ENCODE data around the gene KLHL4.
"Not testable (repeated sequence)": the region's sequence is repeated elsewhere in the genome, so short reads cannot be mapped to it uniquely, and the experiment has no call there.

Gene KLHL4, protein sequence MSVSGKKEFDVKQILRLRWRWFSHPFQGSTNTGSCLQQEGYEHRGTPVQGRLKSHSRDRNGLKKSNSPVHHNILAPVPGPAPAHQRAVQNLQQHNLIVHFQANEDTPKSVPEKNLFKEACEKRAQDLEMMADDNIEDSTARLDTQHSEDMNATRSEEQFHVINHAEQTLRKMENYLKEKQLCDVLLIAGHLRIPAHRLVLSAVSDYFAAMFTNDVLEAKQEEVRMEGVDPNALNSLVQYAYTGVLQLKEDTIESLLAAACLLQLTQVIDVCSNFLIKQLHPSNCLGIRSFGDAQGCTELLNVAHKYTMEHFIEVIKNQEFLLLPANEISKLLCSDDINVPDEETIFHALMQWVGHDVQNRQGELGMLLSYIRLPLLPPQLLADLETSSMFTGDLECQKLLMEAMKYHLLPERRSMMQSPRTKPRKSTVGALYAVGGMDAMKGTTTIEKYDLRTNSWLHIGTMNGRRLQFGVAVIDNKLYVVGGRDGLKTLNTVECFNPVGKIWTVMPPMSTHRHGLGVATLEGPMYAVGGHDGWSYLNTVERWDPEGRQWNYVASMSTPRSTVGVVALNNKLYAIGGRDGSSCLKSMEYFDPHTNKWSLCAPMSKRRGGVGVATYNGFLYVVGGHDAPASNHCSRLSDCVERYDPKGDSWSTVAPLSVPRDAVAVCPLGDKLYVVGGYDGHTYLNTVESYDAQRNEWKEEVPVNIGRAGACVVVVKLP

GRCh38 chrX:87517571-87518141 is at the start of gene KLHL4:
KLHL4 (plus strand) TSS chrX:87517802; CDS start chrX:87517894, 92 bp downstream.
- DNase-seq (ENCODE audit: low read depth) = no peak

DNA sequence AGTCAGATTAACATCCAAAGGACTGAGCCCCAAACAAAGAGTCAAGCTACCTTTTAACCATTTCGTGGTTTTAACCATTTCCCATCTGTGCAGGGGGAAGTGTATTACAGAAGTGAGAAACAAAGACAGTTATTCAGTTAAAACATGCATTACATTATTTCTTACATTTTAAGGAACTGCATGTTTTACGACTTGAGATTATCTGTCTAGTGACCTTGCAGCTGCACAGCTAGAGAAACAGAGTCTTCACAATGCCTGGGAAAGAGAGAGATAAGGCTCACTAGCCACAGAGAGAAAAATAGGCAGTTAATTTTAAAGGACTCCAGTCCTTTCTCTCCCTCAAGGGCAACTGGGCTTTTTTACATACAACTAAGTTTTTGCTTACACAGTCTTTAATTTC is 48.7 kb upstream of the KLHL4 start:
- DNase-seq (ENCODE audit: low read depth) = no peak

DNA sequence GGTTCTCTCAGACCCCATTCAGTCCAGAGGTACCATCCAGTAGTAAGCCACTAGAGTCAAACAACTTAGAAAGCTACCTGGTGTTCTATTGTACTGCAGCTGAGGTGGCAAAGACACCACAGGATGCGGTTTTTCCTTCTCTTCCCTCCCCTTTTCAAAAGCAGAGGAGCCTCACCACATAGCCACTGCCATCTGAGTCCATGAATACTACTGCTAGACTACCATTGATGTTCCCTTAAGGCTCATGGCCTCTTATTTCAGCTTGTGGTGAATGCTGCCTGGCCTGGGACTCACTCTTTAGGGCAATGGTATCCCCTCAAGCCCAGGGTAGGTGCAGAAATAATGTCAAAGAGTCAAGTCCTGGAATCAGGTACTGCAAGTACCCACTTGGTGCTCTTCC is 41.8 kb upstream of the KLHL4 start:
- DNase-seq (ENCODE audit: low read depth) = no peak

DNA sequence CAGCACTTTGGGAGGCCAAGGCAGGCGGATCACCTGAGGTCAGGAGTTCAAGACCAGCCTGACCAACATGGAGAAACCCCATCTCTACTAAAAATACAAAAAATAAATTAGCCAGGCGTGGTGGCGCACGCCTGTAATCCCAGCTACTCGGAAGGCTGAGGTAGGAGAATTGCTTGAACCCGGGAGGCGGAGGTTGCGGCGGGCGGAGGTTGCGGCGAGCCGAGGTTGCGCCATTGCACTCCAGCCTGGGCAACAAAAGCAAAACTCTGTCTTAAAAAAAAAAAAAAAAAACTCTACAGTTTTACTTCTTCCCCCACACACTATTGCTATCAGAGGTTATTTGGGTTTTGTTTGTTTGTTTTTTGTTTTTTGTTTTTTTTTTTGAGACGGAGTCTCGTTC is 38.9 kb upstream of the KLHL4 start:
- not testable (repeated sequence) for DNase-seq (ENCODE audit: low read depth)

DNA sequence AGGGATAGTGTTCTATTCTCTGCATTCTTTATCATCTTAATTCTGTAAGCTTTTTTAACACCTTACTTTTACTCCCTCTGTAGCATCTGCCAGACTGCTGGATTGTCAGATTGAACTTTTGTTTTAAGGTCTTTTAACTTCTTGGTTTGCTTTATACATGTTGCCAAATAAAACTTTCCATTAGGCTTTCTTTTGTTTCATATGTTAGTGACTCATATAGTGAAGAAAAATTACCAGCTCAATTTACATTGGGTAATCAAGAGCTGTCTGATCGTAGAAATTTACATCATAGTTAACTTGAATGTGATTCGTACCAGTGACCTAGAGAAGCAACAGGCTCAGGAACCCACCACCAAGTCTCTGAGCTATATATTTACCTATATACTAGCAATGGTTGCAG is 28.5 kb upstream of the KLHL4 start:
- no peak for DNase-seq (ENCODE audit: low read depth)

- no peak for DNase-seq (ENCODE audit: low read depth)
Measured at GRCh38 chrX:87515836-87516235, 1.8 kb upstream of the KLHL4 start.

DNA sequence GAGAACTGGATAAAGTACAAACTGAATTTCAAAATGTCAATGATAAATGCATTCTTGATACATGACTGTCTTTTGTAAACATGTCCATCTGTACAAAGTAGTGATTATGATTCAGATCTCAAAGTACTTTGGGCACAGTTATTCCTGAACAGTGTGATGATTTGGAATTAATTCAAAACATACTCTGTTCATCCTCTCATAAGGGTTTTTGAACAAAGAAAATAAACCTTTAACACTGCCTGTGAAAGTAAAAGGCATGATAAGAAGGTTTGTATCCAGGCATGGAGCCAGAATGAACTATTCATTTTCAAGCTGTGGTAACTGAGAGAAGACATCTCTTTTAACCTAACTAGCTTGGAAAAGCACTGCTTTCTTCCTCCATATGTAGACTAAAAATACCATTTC is 883 bp upstream of the KLHL4 start:
- no peak for DNase-seq (ENCODE audit: low read depth)

DNA sequence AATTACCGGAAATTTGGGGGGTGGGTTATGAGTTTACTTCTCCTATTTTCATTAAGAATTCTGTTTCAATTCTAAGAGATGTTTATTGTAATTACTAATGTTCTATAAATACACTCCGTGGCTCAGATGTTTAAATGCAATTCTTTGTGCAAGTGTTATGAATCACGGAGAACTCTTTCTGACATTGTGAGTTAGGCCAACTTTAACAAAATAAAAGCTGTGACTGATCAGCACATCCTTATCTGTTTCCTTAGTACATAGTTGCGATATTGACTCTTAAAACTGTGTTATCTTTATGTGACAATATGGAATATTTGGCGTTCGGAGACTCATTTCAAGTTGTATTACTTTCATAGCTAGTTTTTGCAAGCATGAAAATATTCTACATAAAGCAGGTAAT is 902 bp downstream of the KLHL4 start:
- no peak for DNase-seq (ENCODE audit: low read depth)

DNA sequence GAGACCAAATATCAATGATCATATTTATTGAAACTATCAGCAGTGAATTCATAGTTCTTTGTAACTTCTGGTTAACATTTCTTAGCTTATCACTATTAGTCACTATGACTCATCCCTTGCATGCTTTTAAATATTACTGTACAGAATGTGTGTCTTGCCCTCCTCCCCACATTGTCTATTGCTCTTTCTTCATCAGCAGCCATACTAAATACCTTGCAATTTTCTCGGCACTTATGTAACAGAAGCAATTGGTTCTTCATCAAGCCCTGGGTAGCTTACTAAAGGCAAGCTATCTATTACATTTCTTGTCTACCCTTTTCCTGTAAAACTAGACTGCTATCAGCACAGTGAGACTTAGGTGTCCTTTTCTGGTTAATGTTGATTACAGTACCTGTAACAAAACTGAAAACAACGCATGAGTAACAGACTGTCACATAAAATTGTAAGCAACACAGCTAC is 8.2 kb downstream of the KLHL4 start:
- DNase-seq (ENCODE audit: low read depth) = no peak

GRCh38 chrX:87526281-87526680 is 8.7 kb downstream of the KLHL4 start:
- no peak for DNase-seq (ENCODE audit: low read depth)

- DNase-seq (ENCODE audit: low read depth) = no peak
Measured at GRCh38 chrX:87528487-87528886, 10.9 kb downstream of the KLHL4 start.

- no peak for DNase-seq (ENCODE audit: low read depth)
Measured at GRCh38 chrX:87571964-87572363, 54.4 kb downstream of the KLHL4 start.

DNA sequence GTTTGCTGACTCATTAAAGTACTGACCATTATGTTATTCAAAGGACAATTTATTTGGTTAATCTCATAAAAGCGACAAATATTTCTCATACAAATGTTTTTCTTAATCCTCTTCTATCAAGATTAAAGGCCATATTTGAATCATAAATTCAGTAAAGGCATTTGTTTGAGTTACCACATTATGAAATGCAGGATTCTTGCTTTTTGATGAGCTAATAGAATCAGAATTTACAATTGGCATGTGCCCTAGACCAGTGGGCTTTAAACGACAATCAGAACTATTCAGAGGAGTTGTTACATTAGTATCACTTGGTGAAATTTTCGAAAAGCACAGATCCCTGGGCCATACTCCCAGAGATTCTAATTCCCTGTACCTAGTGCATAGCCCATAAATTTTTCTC is 55.3 kb downstream of the KLHL4 start:
- DNase-seq (ENCODE audit: low read depth) = no peak

- DNase-seq (ENCODE audit: low read depth) = no peak
Measured at GRCh38 chrX:87578978-87579377, 61.4 kb downstream of the KLHL4 start.

GRCh38 chrX:87580862-87581261 is 63.3 kb downstream of the KLHL4 start:
- DNase-seq (ENCODE audit: low read depth) = no peak

DNA sequence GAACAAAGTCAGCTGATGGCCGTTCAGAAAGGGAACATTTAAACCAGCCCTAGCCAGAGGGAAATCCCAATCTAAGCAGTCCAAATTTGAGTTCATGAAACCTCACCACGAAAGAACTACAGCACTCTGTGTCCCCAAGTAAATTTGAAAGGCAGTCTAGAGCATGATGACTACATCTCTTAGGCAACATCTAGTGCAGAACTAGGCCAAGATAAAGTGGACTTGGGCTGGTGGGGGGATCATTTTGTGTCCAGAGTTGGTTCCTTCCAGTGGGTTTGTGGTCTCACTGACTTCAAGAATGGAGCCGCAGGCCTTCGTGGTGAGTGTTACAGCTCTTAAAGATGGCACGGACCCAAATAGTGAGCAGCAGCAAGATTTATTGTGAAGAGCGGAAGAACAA is 64.9 kb downstream of the KLHL4 start:
- no peak for DNase-seq (ENCODE audit: low read depth)

GRCh38 chrX:87583679-87584078 is 66.1 kb downstream of the KLHL4 start:
- no peak for DNase-seq (ENCODE audit: low read depth)

DNA sequence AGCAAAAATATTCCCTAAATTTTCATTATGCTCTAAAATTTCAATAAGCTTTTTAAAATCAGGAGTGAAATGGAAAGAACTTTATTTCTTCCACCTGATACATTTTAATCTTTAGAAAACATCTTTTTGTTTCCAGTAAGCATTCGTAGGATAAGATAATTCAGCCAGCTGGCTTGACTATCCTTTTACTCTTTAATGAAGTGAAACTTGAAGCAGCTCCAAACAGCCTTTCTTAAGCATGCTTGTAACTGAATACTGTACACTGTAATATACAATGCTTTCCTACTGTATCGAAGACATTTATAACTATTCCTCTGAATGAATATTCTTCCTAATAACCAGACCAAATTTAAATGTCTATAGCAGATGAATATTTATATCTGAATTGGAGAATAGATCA is 98.8 kb downstream of the KLHL4 start:
- DNase-seq (ENCODE audit: low read depth) = no peak

- no peak for DNase-seq (ENCODE audit: low read depth)
Measured at GRCh38 chrX:87621697-87622096, 104.1 kb downstream of the KLHL4 start.

DNA sequence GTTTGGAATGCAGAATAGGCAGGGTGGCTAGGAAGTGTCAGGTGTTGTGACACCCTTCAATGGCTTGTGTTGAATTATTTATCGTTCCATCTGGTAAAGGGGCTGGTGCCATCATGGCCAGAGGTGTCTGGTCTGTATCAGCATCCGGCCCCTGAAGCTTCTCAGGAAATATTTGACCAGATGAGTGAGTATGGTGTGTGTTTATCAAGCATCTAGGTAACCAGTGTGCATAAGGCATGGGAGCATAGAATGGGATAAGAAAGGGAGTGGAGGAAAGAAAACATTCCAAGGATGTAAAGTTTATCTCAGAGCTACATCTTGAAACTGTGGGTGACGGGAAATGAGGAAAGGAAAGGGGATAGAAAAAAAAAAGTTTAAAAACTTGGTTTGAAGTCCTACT is 109.4 kb downstream of the KLHL4 start:
- no peak for DNase-seq (ENCODE audit: low read depth)

DNA sequence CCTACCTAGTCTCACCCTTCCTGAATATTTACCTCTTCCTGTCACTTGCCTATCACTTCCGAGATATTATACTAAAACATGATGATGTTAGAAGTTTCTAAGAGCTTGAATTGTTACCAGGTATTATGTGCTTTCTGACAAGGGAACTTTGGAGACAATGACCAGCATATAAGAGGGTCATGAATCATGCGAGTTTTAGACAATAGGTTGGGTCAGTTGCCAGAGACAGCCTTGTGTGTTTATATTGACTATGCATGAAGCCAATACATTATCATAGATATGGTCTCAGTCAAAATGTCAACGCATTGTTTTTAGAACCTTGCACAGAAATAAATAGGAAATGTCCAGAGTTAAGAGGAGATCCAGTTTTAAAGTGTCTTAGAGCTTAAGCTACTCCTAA is 116.8 kb downstream of the KLHL4 start:
- DNase-seq (ENCODE audit: low read depth) = no peak

- DNase-seq (ENCODE audit: low read depth) = no peak
Measured at GRCh38 chrX:87636533-87636932, 118.9 kb downstream of the KLHL4 start.

DNA sequence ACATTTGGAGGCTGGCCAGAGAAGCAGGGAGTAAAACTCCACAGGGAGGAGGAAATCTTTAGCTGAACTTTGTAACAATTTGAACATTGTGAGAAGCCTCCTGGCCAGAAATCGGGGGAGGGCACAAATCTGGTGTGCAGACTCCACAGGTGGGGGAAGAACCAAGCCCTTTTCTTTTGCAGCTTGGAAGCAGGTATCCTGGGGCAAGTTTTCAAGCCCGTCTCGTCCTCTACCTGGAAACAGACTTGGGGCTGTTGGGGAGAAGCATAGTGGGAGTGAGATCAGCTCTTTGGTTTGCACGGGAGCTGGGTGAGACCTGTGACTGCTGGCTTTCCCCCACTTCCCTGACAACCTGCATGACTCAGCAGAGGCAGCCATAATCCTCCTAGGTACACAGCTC is 123.8 kb downstream of the KLHL4 start:
- not testable (repeated sequence) for DNase-seq (ENCODE audit: low read depth)
